Type B pancreatic cell (in vitro differentiated cells): Measurements from ENCODE around the gene NOL4L. TPM values are rescaled to one million over a fixed set of nuclear protein-coding genes. Genes with fewer than 3 reads are reported as not detected.

Source experiments
- DNase-seq: peaks from one replicate; pipeline ENCODE4 v3.0.0; 2021; ENCODE audit warnings: mixed read lengths; ENCODE audit not compliant: unreplicated experiment; ENCODE audit errors: extremely low spot score
- H3K27ac Mint-ChIP-seq: 2 replicates; pipeline ENCODE4 v1.8.0; 2021; ENCODE audit warnings: mild to moderate bottlenecking, mixed read lengths
- H3K27me3 Mint-ChIP-seq: 2 replicates; pipeline ENCODE4 v1.8.0; 2021; ENCODE audit warnings: mixed read lengths
- H3K36me3 Mint-ChIP-seq: 2 replicates; pipeline ENCODE4 v1.8.0; 2021; ENCODE audit warnings: mixed read lengths
- H3K4me1 Mint-ChIP-seq: one replicate; pipeline ENCODE4 v1.8.0; 2021; ENCODE audit warnings: mixed read lengths; ENCODE audit not compliant: unreplicated experiment
- H3K4me3 Mint-ChIP-seq: 2 replicates; pipeline ENCODE4 v1.8.0; 2021; ENCODE audit warnings: mild to moderate bottlenecking, mixed read lengths
- H3K9me3 Mint-ChIP-seq: 2 replicates; pipeline ENCODE4 v1.8.0; 2021; ENCODE audit warnings: mixed read lengths
- CTCF ChIP-seq: fragments of 200-600 bp; sonication (generic); conservative IDR thresholded peaks from 2 replicates; pipeline ENCODE4 v1.5.0; 2021; ENCODE audit warnings: antibody characterized with exemption, mild to moderate bottlenecking
- total RNA-seq: library from RNA; stranded (reverse); gene quantifications from 2 replicates; pipeline ENCODE4 v1.2.1, GENCODE V29; 2021; ENCODE audit warnings: low replicate concordance

The NOL4L gene
- total RNA-seq, 1 donor from 2014 or later = 44.5 TPM

DNA sequence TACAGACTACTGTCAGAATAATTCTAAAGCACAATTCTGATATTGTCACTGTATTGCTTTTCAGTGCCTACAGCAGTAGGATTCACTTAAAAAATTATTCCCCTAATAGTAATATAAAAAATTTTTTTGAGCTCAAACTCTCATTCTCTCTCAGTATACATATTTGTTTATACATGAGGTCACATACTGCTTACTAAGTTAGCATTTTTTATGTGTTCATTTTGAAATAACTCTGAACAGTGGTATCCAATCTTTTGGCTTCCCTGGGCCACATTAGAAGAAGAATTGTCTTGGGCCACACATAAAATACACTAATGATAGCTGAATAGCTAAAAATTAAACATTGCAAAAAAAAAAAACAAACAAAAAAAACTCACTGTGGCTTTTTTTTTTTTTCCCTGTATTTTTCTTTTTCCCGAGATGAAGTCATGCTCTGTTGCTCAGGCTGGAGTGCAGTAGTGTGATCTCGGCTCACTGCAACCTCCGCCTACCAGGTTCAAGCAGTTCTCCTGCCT, 188.4 kb downstream of the NOL4L start:
- Mint-ChIP-seq H3K9me3 (peaks cover 6% of the 10 kb centered on the region), H3K27me3 (no peaks in the 10 kb centered on the region), H3K36me3 (peaks cover 36% of the 10 kb centered on the region), H3K4me3 (no peak overlapping the region), H3K27ac (no peak overlapping the region), H3K4me1 (peaks cover 12% of the 10 kb centered on the region)
- no peak for TF ChIP-seq CTCF
- DNase-seq = no peak

GRCh38 chr20:32395066-32395465, 190.1 kb downstream of the NOL4L start:
- TF ChIP-seq CTCF = no peak
- DNase-seq = no peak
- Mint-ChIP-seq H3K27me3 (no peaks in the 10 kb centered on the region), H3K36me3 (peaks cover 37% of the 10 kb centered on the region), H3K4me3 (no peak overlapping the region), H3K9me3 (peaks cover 6% of the 10 kb centered on the region), H3K27ac (peak overlapping the region; percentile 5), H3K4me1 (peaks cover 12% of the 10 kb centered on the region)

Other genes starting within 250 kb of the NOL4L start
- 94.4 and 157 TPM in 2 replicates for gene ASXL1, start 227.0 kb downstream of the NOL4L start, total RNA-seq
- gene C20orf203, start 88.6 kb upstream of the NOL4L start, total RNA-seq = 0.07 and 0.10 TPM in 2 replicates
- gene COMMD7, start 158.1 kb upstream of the NOL4L start, total RNA-seq = 72.3 and 82.3 TPM in 2 replicates
- 18.2 and 19.7 TPM in 2 replicates for gene DNMT3B, start 177.1 kb upstream of the NOL4L start, total RNA-seq
- gene MAPRE1, start 234.6 kb upstream of the NOL4L start, total RNA-seq = 144 and 189 TPM in 2 replicates